Activated T-cell treated with anti-CD3 and anti-CD28 coated beads for 48 hours (primary cell): ENCODE data around the gene PLCD1.
"Not testable (repeated sequence)": the region's sequence is repeated elsewhere in the genome, so short reads cannot be mapped to it uniquely, and the experiment has no call there.

ENCODE experiments used
- DNase-seq: peaks from one replicate; pipeline ENCODE4 v3.0.0-alpha.2; 2020; ENCODE audit warnings: low read depth

The PLCD1 gene

GRCh38 chr3:38036906-38037305 is 7.5 kb upstream of the PLCD1 start:
- no peak for DNase-seq

- no peak for DNase-seq
These were observed 6.8 kb upstream of the PLCD1 start for GRCh38 chr3:38036286-38036685.

DNA sequence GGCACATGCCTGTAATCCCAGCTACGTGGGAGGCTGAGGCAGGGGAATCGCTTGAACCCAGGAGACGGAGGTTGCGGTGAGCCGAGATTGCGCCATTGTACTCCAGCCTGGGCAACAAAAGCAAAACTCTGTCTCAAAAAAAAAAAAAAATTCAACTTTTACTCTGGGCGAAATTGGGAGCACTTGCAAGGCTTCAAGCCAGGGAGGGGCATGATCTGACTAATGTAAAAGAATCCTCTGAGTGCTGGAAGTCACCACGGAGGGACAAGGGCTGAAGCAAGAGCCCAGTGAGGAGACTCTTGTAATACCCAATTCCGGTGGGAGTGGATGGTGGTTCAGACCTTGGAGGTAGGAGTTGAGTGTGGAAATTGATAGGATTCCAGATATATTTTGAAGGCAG is 4.9 kb upstream of the PLCD1 start:
- DNase-seq: not testable (repeated sequence)

DNA sequence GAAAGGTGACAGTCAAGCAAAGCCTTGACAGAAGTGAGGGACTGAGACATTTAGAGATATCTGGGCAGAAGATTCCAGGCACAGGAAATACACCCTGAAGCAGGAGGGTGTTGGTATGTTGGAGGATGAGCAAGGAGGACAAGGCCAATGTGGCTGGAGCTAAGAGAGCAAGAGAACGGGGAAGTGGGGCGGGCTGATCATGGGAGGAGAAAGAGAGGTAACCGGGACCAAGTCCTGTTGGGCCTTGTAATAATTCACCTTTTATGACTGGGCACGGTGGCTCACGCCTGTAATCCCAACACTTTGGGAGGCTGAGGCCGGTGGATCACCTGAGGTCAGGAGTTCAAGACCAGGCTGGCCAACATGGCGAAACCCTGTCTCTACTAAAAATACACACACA is 4.1 kb upstream of the PLCD1 start:
- DNase-seq: not testable (repeated sequence)

DNA sequence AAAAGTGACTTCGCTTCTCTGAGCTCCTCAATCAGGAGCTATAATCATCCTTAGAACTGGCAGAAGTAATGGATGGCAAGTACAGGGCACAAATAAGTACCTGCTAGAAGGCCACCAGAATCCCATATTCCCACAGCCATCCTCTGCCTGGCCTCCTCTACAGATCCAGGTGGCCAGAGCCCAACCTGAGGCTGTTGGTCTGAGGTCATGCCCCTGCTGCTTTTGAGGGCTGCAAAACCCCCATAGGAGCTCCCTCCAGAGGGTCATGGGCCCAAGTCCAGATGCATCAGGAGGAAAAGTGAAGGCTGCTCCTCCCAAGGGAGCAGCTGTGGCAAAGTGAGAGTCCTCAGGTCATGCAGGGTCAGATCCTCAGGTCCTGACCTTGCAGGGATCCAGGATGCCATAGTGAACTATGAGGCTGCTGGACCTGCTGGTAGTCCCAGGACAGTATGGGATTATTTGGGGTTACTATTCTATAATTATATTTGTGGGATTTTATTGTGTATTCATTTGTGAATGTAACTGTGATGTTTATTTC is 3.0 kb upstream of the PLCD1 start:
- no peak for DNase-seq

- DNase-seq: peak; percentile 17
These were observed 1.9 kb upstream of the PLCD1 start for GRCh38 chr3:38031022-38031994.

DNA sequence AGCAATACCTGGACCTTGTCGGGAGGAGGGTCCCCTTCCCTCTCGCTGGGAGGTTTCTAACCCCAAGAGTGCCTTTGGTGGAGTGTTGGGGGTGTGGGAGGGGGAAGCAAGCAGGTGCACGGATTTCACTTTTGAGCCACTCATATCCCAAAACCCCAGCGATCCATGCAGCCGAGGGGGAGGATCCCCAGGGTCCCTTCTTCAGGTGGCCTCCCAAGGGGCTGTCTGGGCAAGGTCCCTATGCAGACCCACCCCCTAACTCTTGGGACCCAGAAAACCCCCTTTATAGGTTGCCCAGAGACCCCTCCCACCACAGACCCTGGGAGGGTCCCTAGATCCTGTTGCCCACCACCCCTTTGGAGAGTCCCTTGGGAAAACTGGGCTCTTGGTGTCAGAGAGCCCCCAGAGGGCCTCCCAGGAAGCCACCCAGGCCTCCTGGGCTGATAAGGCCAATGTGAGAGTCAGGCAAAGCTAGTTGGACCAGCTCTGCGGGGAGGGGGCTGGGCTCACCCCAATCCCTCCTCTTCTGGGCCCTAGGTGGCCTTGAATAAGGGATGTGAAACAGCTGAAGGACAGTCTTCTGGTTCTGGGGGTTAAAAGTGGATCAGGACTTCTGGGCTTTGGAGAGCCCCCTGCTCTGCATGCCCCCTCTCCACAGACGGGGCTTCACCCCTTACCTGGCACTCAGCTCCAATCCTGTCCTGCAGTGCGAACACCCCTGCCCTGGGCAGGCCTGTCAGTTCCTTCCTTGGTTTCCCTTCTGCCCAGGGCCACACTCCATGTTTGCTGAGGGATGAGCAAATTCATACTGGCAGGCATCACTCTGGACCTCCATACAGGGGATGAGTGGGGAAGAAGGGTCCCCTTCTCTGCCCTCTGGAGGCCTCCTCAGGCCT is 932 bp upstream of the PLCD1 start:
- DNase-seq: no peak

- no peak for DNase-seq
These were observed 651 bp downstream of the PLCD1 start for GRCh38 chr3:38028621-38029361.

DNA sequence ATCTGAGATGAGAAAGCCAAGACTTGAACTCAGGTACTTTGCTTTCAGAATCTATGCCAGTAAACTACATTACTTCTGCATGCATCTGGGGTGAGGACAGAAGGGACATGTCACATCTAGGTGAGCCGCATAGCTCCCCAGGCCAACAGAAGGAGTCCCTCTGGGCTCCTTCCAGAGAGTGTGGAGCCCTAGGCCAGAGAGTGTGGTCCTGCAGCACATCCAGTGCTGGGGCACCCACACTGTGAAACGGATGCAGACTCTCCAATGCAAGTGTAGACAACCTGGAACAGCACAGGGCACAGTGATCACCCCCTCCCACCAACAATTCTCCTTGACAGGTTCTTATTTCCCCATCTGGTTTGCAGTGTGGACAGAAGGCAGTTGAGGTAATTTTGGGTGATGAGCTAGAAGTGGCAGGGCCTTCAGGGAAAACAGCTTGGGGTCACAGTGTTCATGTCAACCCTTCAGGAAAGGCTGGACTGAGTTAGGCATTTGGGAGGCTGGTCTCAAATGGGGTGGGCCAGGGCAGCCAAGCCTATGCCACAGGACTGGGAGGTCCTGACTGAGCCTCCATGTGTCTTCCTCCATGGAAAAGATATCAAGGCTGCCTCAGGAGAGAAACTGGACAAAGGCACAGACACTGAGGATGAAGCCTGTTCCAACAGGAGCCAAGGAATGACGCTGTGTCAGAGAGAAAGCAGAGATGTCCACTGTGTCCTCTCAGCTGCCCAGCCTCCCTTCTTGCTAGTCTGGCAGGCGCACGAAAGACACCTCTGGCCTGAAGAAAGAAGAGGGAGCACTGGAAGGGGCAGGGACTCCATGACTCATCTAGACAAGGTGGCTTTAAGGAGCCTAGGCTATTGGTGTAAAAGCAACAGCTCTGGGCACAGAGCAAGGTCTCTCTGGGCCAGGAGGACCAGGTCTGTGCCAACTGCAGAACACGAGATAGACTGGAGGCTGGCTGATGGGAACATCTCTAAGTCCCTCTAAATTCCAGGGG is 1.7 kb downstream of the PLCD1 start:
- DNase-seq: no peak

DNA sequence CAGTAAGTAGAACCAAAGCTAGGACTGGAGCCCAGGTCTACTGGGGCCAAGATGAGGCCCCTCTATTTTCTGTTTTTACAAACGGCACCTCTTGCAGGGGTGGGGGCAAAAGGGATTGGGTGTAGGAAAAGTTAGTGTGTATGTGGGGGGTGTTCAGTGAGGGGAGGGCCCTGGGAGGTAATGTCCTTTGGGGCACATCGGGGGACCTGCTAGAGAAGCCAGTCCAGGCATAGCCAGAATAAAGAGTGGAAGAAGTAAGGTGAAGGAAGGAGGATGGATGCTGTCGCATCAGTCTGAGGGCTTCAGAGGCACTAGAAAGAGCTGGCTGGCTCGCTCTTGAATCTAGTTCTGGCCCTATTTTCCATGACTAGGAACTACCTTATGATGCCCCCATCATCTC is 2.6 kb downstream of the PLCD1 start:
- DNase-seq: no peak

DNA sequence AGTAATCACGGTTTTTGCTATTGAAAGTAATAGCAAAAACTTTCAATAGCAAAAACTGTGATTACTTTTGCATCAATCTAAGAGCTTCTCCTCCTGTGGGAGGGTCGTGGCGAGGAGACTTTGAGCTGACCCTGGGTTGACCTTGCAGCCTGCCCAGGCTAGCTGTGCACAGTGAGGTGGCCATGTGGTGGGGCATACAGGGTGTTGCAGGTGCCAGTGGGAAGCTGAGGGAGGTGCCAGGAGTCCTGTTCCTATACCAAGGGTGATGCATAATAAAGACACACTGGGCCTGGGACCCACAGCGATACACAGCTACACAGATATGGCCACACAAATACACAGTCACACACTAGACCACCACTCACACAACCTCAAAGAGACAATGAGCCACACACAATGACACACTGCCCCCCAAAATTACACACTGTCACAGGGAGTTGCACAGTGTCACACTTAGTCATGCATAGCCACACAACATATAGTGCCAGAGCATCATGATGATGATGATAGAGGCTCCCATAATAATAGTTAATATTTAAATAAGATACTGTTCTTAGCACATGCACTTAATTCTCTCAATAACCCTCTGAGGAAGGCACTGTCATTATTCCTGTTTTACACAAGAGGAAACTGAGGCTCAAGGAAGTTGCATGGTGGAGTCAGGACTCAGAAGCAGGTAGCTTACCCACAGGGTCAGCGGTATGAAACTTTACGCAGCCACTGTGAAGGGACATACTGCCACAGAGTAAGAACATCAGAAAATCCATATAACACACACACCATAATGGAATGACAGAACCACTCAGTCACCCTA is 6.3 kb downstream of the PLCD1 start:
- DNase-seq: no peak

GRCh38 chr3:38022301-38022700 is 7.1 kb downstream of the PLCD1 start:
- DNase-seq: no peak

DNA sequence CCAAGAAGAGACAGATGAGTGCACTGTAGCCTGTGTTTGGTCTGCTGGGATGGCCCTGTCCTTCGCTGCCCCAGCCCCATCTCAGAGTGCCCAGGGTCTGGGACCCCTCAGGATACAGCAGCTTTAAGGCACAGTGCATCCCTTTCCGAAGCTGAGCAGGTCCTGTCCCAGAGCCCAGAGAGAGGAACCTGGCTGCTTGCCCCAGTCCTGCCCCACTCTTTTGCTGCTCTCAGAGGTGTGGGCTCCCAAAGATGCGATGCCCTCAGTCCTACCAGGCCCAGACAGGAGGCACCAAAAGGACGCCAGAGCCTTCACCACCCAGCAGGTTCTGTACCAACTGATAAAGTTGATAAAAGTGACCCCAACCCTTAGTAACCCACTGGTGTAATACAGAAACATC is 8.2 kb downstream of the PLCD1 start:
- DNase-seq: no peak

DNA sequence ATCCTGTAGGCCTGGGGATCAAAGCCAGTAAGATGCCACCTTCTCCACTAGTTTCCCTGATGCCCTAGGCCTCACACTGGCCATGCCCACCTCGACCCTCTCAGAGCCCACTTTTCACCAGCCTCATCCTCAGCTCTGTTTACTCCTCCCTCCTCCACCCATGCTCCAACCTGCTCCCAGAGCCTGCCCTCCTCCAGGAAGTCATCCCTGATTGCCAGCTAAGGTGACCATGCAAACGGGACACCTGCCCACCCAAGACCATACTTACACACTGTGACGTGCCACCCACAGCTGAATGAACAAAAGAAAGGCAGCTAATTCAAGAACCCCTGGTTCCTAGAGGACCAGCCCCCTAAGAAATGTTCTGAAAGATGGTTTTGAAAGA is 9.1 kb downstream of the PLCD1 start:
- no peak for DNase-seq

GRCh38 chr3:38019658-38020341 is 9.6 kb downstream of the PLCD1 start:
- no peak for DNase-seq

GRCh38 chr3:38018296-38019266 is 10.9 kb downstream of the PLCD1 start:
- no peak for DNase-seq

- no peak for DNase-seq
These were observed 11.8 kb downstream of the PLCD1 start for GRCh38 chr3:38017445-38018295.
